Subcutaneous abdominal adipose tissue (tissue), 5 donors: ENCODE measurements around the gene PLA2G4A.
A peak's percentile ranks its signal among the peaks of the same experiment; 100 is the strongest.

Experiments
- H3K27ac ChIP-seq: one replicate; pipeline ENCODE4 v1.7.0; 2013; ENCODE audit warnings: low read depth, mild to moderate bottlenecking, inconsistent platforms, low read length, moderate library complexity
- H3K27me3 ChIP-seq, 5 donors: one replicate each; pipeline ENCODE4 v1.7.0; 2013; ENCODE audit warnings: low read length in 5 of 5, inconsistent platforms in 1 of 5; ENCODE audit not compliant: control insufficient read depth in 5 of 5, insufficient read depth in 4 of 5
- H3K36me3 ChIP-seq, 5 donors: one replicate each; pipeline ENCODE4 v1.7.0; 2013; ENCODE audit warnings: low read length in 5 of 5; ENCODE audit not compliant: control insufficient read depth in 5 of 5, insufficient read depth in 5 of 5
- H3K4me1 ChIP-seq, 5 donors: one replicate each; pipeline ENCODE4 v1.7.0; 2013; ENCODE audit warnings: low read length in 5 of 5, mild to moderate bottlenecking in 3 of 5, moderate library complexity in 1 of 5; ENCODE audit not compliant: control insufficient read depth in 5 of 5, insufficient read depth in 5 of 5
- H3K4me3 ChIP-seq, 5 donors: one replicate each; pipeline ENCODE4 v1.7.0; 2013; ENCODE audit warnings: low read length in 5 of 5, low read depth in 1 of 5
- H3K9ac ChIP-seq, 5 donors: one replicate each; pipeline ENCODE4 v1.7.0; 2013; ENCODE audit warnings: low read length in 5 of 5, mild to moderate bottlenecking in 4 of 5, moderate library complexity in 3 of 5
- H3K9me3 ChIP-seq, 5 donors: one replicate each; pipeline ENCODE4 v1.7.0; 2013; ENCODE audit warnings: low read length in 5 of 5; ENCODE audit not compliant: control insufficient read depth in 5 of 5
- donor health status: healthy.
- donor health status: healthy.
- donor health status: healthy.
- donor health status: healthy.
- donor health status: healthy.

The PLA2G4A gene

GRCh38 chr1:186843226-186843625, 14.5 kb downstream of the PLA2G4A start:
- H3K9me3 ChIP-seq = no peaks in the 10 kb centered on the region
- peaks cover 0 to 38% (median 25%) of the 10 kb centered on the region in 5 donors for H3K4me1 ChIP-seq
- no peaks in the 10 kb centered on the region for H3K36me3 ChIP-seq
- peak overlapping the region; percentile 6 for H3K27ac ChIP-seq
- no peak overlapping the region for H3K9ac ChIP-seq
- no peak overlapping the region for H3K4me3 ChIP-seq
- no peaks in the 10 kb centered on the region for H3K27me3 ChIP-seq

GRCh38 chr1:186843931-186844330, 15.2 kb downstream of the PLA2G4A start:
- Histone ChIP-seq H3K4me3 (no peak overlapping the region), H3K36me3 (no peaks in the 10 kb centered on the region), H3K27ac (no peak overlapping the region), H3K4me1 (peaks cover 0 to 34% (median 25%) of the 10 kb centered on the region in 5 donors), H3K9me3 (no peaks in the 10 kb centered on the region), H3K9ac (no peak overlapping the region), H3K27me3 (no peaks in the 10 kb centered on the region)

- H3K27ac ChIP-seq = peak overlapping the region; percentile 28
- no peak overlapping the region for H3K4me3 ChIP-seq
- no peak overlapping the region for H3K9ac ChIP-seq
- H3K27me3 ChIP-seq = no peaks in the 10 kb centered on the region
- H3K9me3 ChIP-seq = no peaks in the 10 kb centered on the region
- H3K4me1 ChIP-seq = peaks cover 0 to 28% (median 19%) of the 10 kb centered on the region in 5 donors
- no peaks in the 10 kb centered on the region for H3K36me3 ChIP-seq
These were observed 16.9 kb downstream of the PLA2G4A start for GRCh38 chr1:186845576-186846210.

GRCh38 chr1:186848509-186849130, 19.9 kb downstream of the PLA2G4A start:
- Histone ChIP-seq H3K4me3 (no peak overlapping the region), H3K27me3 (no peaks in the 10 kb centered on the region), H3K36me3 (no peaks in the 10 kb centered on the region), H3K4me1 (peaks cover 0 to 12% (median 7%) of the 10 kb centered on the region in 5 donors), H3K9me3 (no peaks in the 10 kb centered on the region), H3K9ac (no peak overlapping the region), H3K27ac (no peak overlapping the region)

- H3K27ac ChIP-seq = no peak overlapping the region
- no peaks in the 10 kb centered on the region for H3K27me3 ChIP-seq
- no peaks in the 10 kb centered on the region for H3K9me3 ChIP-seq
- H3K9ac ChIP-seq = no peak overlapping the region
- peaks cover 0 to 3% (median 0%) of the 10 kb centered on the region in 5 donors for H3K36me3 ChIP-seq
- peaks cover 0 to 12% (median 7%) of the 10 kb centered on the region in 5 donors for H3K4me1 ChIP-seq
- H3K4me3 ChIP-seq = no peak overlapping the region
These were observed 20.5 kb downstream of the PLA2G4A start for GRCh38 chr1:186849271-186849671.

- peaks cover 0 to 12% (median 7%) of the 10 kb centered on the region in 5 donors for H3K4me1 ChIP-seq
- H3K4me3 ChIP-seq = no peak overlapping the region
- no peaks in the 10 kb centered on the region for H3K9me3 ChIP-seq
- H3K36me3 ChIP-seq = peaks cover 0 to 4% (median 0%) of the 10 kb centered on the region in 5 donors
- H3K27ac ChIP-seq = no peak overlapping the region
- no peak overlapping the region for H3K9ac ChIP-seq
- H3K27me3 ChIP-seq = no peaks in the 10 kb centered on the region
These were observed 21.1 kb downstream of the PLA2G4A start for GRCh38 chr1:186849826-186850225.

- Histone ChIP-seq H3K4me1 (peaks cover 0 to 5% (median 0%) of the 10 kb centered on the region in 5 donors), H3K36me3 (peaks cover 0 to 13% (median 5%) of the 10 kb centered on the region in 5 donors), H3K27ac (no peak overlapping the region), H3K4me3 (no peak overlapping the region), H3K9ac (no peak overlapping the region), H3K9me3 (peaks cover 0 to 2% (median 0%) of the 10 kb centered on the region in 5 donors), H3K27me3 (no peaks in the 10 kb centered on the region)
These were observed 25.4 kb downstream of the PLA2G4A start for GRCh38 chr1:186854102-186854501.

- Histone ChIP-seq H3K27ac (peak overlapping the region; percentile 14), H3K4me3 (no peak overlapping the region), H3K4me1 (peaks cover 0 to 6% (median 0%) of the 10 kb centered on the region in 5 donors), H3K27me3 (no peaks in the 10 kb centered on the region), H3K9me3 (peaks cover 0 to 2% (median 0%) of the 10 kb centered on the region in 5 donors), H3K36me3 (peaks cover 0 to 13% (median 5%) of the 10 kb centered on the region in 5 donors), H3K9ac (no peak overlapping the region)
These were observed 30.2 kb downstream of the PLA2G4A start for GRCh38 chr1:186858923-186859322.

- peaks cover 0 to 2% (median 0%) of the 10 kb centered on the region in 5 donors for H3K9me3 ChIP-seq
- H3K4me3 ChIP-seq = no peak overlapping the region
- no peak overlapping the region for H3K9ac ChIP-seq
- no peak overlapping the region for H3K27ac ChIP-seq
- H3K27me3 ChIP-seq = no peaks in the 10 kb centered on the region
- H3K4me1 ChIP-seq = peaks cover 0 to 6% (median 0%) of the 10 kb centered on the region in 5 donors
- peaks cover 0 to 9% (median 5%) of the 10 kb centered on the region in 5 donors for H3K36me3 ChIP-seq
These were observed 31.2 kb downstream of the PLA2G4A start for GRCh38 chr1:186859995-186860394.

- no peak overlapping the region for H3K9ac ChIP-seq
- no peak overlapping the region for H3K4me3 ChIP-seq
- H3K27me3 ChIP-seq = no peaks in the 10 kb centered on the region
- no peak overlapping the region for H3K27ac ChIP-seq
- H3K4me1 ChIP-seq = no peaks in the 10 kb centered on the region
- H3K36me3 ChIP-seq = no peaks in the 10 kb centered on the region
- H3K9me3 ChIP-seq = no peaks in the 10 kb centered on the region
These were observed 35.5 kb downstream of the PLA2G4A start for GRCh38 chr1:186864296-186864695.
